Islet precursor cell (in vitro differentiated cells): ENCODE data around the gene TP53TG5.

Experiments used
- DNase-seq: peaks from one replicate; pipeline ENCODE4 v3.0.0-alpha.2; 2018

TP53TG5 gene

DNA sequence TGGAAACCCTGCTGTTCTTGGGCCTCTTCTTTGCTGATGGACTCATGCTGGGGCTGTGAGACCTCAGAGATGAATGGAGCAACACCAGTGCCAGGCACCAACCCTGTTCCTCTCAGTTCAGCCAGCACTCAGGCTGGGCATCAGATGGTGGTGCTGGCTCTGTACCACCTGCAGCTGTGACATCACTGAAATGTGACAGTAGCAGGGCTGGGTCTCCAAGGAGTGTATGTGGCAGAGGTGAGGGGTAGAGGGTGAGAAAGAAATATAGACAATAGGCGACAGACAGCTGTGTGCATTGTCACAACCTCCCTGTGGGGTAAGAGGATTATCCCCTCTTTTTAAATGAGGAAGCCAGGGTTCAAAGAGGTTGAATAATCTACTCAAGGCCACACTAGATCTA lies at the start of gene TP53TG5:
Gene TP53TG5 (minus strand): TSS at position 135 of the 400 bp plus-strand sequence. CDS start 89 bp downstream, at position 46.
- no peak for DNase-seq

DNA sequence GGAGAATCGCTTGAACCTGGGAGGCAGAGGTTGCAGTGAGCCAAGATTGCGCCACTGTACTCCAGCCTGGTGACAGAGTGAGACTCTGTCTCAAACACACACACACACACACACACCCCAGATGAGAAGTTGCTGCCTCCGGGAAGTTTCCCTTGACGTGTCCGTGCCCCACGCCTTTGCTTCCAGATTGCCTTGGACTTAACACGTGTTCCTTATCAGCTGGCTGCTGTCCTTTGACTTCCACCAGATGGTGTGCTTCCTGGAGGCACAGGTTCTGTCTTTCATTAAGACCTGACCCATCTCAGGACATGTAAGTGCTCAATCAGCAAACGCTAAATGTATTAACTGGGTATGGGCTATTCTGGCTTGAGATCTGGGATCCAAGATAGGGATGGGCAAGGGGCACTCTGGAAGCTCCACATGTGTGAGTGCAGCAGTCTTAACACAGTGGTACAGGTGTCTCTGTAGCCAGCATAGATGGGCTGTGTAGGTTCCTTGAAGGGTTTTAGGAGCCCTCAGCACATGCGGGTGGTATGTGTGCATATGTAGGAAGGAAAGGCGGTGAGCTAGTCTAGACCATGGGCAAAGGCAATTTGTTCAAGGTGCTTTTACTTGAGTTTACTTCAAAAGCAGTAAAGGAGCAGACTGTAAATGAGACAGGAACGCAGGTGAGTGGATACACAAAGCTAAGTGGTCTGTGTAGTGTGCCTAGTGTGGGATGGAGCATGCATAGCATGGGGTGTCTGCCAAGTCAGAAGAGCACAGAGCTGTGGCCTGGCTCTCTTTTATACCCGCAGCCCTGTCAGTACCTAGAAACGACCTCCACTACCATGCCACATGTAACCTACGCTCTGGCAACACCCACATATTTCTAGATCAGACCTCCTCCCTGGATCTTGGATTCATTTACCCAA lies 49.4 kb upstream of the TP53TG5 start:
- DNase-seq = no peak

DNA sequence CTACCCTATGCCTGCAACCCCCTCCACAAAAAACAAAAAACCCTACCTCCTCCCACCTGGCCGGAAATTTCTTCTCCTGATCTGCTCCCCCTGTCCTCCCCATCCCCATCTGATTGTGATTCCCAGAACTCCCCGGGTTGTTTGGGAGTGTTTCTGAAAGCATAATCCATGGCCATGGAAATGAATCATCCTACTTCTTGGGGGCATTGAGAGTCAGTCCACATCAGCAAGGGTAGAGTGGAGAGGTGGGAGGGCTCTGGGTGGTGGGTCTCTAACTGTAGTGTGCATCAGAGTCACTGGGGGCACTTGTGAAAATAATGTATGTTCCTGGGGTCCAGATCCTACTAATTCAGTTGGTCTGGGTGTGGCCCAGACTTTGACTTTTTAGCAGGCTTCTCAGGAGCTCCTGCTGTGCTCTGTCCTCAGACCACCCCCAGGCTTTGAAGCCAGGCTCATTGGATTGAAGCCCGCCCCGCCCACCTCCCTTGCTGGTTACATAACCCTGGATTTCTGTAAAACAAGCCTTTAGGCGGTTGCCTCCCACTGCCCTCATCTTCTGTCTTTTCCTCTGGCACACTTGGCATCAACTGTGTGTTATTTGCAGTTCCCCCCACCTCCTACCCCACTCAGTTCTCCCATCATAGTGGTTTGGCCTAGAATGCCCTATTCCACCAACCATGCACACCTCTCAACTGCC lies 48.3 kb upstream of the TP53TG5 start:
- DNase-seq = no peak

DNA sequence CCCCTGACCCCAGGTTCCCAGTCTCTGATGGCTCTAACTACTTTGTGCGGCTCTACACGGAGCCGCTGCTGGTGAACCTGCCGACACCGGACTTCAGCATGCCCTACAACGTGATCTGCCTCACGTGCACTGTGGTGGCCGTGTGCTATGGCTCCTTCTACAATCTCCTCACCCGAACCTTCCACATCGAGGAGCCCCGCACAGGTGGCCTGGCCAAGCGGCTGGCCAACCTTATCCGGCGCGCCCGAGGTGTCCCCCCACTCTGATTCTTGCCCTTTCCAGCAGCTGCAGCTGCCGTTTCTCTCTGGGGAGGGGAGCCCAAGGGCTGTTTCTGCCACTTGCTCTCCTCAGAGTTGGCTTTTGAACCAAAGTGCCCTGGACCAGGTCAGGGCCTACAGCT lies 47.4 kb upstream of the TP53TG5 start:
- DNase-seq = no peak

DNA sequence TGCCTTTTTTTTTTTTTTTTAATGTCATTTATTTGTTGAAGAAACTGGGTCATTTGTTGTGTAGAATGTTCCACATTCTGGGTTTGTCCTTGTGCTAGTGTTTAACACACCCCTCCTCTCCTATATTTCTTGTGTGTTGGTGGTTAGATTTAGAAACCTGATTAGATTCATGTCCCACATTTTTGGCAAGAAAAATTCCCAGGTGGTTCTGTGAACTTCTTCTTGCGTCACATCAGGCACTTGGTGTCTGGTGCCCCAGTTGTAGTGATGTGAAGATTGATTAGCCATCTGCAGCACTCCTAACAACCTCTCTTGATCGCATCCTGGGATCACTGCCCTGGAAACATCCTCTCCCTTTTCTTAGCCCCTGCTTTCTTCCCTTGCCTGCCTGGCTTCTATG lies 45.6 kb upstream of the TP53TG5 start:
- no peak for DNase-seq

DNA sequence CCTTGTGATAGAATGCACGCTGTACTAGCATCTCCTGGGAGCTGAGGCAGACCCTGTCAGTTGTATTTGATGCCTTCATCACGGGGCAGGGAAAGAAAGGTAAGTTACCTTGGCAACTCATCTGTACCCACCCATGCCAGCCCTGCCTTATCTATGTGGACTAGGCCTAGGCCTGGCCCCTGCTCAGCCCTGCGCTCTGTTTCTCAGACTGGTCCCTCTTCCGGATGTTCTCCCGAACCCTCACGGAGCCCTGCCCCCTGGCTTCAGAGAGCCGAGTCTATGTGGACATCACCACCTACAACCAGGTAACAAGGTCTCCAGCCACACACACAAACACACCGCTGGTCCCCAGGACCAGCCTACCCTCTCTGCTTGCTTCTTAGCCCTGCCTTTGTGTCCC lies 42.0 kb upstream of the TP53TG5 start:
- no peak for DNase-seq

DNA sequence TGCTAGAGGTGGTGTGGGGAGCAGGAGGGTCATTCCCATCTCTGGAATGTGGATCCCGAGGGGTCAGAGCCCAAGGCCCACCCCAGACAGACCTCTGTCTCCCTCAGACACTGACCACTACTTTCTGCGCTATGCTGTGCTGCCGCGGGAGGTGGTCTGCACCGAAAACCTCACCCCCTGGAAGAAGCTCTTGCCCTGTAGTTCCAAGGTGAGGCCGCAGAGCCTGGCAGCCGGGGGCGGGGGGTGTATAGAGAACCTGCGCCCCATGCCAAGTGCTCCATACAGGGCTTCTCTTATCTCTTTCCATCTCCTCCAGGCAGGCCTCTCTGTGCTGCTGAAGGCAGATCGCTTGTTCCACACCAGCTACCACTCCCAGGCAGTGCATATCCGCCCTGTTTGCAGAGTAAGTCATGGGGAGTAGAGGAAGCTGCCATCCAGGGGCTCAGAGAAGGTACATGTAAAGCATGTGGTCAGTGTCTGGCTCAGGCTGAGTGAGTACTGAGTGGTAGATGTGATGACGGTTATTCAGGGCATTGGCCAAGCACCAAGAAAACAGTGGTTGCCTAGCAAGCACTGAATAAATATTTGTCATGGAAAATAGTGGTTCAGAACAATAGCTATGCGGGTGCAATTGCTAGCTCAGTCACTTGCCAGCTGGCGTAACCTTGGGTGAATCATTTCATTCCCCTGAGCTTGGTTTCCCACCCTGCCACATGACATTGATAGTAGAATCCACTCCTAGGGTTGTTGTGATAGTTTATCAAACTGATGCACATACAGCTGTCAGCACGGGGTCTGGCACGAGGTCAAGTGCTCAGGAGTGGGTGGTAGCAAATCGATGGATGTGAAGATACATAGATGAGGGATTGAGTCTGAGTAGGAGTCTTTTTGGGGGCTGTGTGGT lies 41.3 kb upstream of the TP53TG5 start:
- DNase-seq = no peak

DNA sequence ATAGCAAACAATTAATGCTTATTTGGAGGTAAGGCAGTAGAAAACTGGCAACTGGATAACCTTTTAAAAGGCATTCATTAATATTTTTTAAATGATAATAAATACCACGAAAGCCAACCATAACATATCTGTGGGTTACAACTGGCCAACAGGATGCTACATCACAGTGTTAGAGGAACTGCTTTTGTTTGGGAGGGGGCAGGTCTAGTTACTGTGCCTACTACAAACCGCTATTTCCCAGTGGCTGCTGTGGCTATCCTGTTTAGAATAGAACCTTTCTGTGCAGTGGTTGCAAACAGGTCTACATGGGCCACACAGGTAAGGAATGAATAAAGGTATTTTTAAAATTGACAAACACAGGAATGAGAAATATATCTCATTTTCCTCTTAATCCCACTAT lies 38.8 kb upstream of the TP53TG5 start:
- DNase-seq = no peak

DNA sequence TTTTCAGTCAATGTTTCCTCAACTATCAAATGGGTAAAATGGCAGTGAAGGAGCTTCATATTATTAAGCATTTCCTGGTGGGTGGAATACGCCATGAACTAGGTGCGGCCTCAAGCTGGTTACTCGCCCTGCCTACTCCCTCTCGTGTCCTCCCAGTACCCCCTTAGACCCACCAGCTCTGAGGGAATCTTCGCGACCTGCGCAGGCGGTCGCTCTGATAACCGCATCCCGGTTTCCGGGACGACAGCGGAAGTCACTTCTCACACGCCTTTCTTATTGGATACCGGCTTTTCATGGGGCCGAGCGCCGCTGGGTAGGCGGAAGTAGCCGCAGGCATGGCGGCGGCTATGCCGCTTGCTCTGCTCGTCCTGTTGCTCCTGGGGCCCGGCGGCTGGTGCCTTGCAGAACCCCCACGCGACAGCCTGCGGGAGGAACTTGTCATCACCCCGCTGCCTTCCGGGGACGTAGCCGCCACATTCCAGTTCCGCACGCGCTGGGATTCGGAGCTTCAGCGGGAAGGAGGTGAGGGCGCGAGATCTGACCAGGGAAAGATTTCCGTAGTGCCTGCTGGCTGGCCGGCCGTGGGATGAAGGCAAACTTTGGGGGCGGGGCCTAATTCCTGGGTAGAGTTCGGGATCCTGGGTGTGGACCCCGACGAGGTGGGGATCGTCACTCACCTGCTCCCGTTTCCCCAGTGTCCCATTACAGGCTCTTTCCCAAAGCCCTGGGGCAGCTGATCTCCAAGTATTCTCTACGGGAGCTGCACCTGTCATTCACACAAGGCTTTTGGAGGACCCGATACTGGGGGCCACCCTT lies 37.9 kb upstream of the TP53TG5 start, which contains the start of gene PIGT:
Gene PIGT (plus strand): TSS at position 320 of the 816 bp plus-strand sequence. CDS start 16 bp downstream, at position 336.
- peak; percentile 91 for DNase-seq

DNA sequence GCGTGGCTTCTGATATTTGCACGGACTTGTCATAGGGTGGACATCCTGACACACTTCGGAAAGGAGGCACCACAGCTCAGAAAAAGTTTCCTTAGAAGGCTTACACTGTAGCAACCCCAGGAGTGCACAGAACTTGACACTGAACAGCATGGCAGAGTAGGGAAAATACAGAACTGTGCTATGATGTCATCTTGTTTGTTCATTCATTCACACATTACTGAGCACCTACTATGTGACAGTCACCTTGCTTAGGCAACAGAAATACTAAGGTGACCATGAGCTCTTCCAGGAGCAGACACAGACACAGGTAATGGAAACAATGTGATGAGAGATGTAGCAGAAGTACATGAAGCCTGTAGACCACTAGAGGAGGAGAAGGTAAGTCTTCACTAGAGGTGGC lies 35.4 kb upstream of the TP53TG5 start:
- DNase-seq = no peak

DNA sequence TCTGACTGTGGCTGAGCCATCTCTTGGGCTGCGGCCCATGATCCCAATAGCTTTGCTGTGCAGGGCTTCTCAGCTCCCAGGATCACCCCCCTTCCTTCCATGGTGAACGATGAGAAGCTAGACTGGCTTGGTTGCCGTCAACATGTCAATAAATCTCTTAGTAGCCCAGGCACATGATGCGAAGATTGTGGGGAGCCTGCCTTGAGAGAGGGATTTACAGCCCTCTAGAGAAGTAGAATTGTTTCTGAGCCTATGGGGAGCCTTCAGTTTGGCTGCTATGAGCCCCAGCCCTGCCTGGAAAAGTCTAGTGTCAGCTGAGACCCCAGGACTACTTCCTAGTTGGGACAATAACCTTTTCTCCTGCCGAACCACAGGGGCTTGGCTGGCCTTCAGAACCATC lies 34.5 kb upstream of the TP53TG5 start:
- no peak for DNase-seq

DNA sequence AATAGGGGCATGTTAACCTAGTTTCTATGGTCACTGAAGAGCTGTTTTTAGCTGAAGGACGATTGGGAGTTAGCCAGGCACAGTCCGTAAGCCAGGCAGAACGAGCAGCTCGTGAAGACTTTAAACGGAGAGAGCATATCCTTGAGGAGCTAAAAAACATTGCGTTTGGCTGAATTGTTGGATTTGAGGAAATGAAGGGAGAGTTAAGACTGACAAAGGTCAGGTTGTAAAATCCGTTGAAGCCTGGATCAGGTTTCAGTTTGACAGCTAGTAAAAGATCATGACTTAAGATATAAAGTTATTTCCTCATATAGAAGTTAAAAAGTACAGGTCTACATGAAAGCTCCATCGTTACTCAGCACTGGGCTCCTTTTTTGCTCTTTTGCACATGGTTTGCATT lies 32.8 kb upstream of the TP53TG5 start:
- no peak for DNase-seq

DNA sequence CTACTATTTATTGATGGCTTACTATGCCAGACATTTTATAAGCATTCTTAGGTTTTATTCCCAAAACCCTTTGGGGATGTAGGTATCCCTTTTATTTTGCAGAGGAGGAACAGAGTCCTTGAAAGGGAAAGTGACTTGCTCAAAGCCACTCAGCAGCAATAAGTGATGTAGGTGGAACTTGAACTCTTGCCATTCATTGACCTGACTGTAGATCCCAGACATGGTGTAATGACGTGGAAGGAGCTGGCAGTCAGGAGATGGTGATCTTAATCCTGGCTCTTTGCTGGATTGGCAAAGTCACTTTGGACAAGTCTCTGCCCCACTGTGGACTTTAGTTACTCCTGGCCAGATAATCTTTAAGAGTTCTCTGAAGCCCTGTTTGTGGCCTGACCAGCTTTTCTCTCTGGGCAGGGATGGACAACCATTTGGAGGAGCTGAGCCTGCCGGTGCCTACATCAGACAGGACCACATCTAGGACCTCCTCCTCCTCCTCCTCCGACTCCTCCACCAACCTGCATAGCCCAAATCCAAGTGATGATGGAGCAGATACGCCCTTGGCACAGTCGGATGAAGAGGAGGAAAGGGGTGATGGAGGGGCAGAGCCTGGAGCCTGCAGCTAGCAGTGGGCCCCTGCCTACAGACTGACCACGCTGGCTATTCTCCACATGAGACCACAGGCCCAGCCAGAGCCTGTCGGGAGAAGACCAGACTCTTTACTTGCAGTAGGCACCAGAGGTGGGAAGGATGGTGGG lies 31.6 kb upstream of the TP53TG5 start:
- no peak for DNase-seq

DNA sequence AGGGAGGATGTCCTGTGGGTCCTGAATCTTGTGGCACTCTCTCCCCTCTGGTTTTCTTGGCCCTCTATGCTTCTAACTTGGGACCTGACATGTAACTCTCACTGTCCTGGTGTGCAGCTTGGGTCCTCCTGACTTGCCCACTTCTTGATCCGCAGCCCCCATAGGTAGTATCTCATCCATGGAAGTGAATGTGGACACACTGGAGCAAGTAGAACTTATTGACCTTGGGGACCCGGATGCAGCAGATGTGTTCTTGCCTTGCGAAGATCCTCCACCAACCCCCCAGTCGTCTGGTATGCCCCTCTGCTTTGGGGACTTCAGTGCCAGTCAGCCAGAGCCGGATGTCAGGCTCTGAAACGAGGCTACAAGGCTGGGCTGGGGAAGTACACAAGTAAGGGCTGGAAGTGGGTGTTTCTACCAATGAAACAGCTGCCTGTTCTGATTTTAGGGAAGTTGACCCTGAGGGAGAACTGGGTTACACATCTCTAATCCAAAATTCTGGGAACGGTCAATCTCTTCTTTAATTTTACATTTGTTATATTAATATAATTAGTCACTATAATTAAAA lies 30.6 kb upstream of the TP53TG5 start:
- DNase-seq = no peak

DNA sequence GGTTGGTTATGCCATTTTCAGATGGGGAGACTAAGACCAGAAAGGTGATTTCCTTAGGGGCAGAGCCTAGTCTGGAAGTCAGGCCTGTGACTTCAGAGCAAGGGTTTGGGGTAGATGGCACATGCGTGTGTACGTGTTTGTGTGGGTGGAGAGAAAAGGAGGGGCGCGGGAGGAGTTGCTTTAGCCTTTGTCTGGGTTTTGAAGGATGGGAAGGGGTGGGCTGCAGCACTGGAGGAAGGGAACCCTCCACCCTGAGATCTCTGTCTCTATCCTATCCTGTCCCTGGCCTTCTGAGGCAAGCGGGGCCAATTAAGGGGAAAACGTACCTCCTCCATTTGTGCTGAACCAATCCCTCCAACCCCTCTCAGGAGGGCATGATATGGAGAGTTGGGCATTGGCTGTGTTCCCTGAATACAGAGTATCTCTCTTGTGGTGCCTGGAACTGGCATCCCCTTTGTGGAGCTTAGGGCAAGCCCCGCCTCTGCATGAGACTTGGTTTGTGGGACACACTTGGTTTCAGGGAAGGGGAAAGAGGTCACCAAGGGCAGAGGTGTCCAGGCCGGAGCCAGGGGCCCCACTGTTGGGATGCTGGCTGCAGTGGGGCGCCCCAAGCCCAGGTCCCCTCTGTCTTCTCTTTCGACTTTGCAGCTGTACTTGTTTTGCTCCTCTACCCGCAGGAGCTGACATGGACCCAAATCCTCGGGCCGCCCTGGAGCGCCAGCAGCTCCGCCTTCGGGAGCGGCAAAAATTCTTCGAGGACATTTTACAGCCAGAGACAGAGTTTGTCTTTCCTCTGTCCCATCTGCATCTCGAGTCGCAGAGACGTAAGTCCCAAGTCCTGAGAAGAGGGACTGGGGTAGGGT lies 29.9 kb upstream of the TP53TG5 start, which contains the start of gene DBNDD2:
Gene DBNDD2 (plus strand): TSS at position 507 of the 863 bp plus-strand sequence. CDS start 179 bp downstream, at position 686.
- DNase-seq = no peak

DNA sequence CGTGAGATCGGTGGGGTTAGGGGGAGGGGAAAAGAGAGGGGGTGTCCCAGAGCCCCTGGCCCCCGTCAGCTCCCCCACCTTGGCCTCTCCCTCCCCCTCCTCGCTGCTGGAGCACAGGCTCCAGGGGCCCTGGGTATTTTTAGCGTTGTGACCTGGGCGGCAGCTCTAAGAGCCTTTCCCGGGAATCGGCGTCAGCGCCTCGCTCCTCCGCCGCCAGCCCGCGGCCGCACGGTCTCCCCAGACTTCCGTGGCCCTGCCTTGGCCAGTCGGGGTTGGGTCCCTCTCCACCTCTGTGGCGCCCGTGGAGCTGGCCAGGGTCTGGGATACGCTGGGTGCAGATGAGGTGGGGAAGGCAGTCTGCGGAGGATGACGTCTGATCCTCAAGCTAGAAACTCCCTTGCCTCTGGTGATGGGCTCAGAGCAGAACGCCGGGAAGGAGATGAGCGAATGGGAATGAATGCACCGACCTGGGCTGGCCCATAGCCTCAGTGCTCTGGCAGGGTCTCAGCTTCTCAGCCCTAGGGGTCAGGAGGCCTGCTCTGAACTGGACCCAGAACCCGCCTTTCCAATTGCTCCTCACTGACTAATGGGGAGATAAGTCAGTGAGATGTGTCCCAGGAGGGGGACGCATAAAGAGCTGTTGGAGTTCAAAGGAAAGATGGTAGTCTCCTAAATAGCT lies 29.1 kb upstream of the TP53TG5 start:
- peak; percentile 73 for DNase-seq

DNA sequence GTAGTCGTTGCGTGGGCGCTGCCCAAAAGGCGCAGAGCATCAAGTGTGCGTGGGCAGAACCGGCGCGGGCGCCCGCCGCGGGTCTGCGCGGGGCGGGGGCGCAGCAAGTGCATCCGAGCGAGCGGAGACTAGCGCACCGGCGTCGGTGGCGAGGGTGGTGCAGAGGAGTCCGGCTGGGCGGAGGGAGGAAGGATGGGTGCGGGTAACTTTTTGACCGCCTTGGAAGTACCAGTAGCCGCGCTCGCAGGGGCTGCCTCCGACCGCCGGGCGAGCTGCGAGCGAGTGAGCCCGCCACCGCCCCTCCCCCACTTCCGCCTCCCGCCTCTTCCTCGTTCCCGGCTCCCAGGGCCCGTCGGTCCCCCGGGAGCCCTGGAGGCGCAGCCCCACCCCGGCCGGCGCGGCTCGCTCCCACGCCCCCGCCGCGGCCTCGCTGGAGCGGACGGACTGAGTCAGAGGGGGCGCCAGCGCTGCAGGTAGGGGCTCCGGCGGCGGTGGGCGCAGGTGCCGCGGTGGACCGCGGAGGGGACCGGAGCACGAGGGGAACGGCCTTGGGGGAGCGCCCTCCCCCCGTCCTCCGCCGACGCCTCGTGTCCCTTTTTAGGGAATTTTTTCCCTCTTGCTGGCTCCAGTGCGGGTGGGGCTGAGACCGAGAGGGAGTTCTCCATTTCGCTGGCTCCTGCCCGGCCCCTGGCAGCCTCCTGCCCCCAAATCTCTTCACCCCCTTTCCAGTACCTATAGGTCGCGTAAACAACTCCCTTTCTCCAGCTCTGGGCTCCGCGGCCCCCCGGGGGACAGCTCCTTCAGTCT lies 28.3 kb upstream of the TP53TG5 start:
- peak; percentile 66 for DNase-seq

DNA sequence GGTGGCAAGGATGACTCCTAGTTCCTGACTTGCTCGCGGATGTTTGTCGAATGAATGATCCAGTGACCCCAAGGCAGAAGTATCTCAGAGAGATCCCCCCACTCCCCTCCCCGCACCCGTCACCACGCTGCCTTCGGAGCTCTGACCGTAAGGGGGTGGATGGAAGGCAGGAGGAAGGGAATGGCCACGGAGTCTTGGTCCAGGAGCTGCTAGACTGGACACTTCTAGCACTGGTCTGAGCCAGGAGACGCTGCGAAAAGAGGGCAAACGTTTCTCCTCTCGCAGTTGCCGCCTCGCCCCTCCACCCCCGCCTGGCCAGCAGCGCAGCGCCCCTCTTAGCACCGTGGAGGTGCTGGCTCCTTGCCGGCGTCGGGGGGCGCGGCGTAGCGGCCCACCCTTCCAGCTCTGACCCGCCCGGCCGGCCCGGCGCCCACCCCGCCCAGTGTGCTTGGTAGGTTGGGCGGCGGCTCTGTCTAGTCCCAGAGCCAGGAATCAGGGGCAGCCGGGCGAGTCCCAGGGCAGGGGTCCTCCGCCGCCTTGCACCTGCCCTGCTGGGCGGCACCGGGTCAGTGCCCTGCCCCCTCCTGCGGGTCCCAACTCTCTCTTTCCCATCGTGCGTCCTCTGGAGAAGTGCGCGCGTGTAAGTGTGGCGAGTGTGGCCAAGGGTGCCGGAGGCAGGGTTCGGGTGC lies 27.6 kb upstream of the TP53TG5 start:
- no peak for DNase-seq
